GM15510 (cell line): ENCODE results near the gene MCF2L2.

Experiments
- POLR2A ChIP-seq: IDR thresholded peaks from 3 replicates; pipeline ENCODE4 v1.6.1; 2011; ENCODE audit warnings: borderline replicate concordance; ENCODE audit not compliant: insufficient read length; ENCODE audit errors: extremely low read depth

The MCF2L2 gene

GRCh38 chr3:183266454-183266853 lies 162.0 kb downstream of the MCF2L2 start:
- no peak for TF ChIP-seq POLR2A

GRCh38 chr3:183265834-183266417 lies 162.5 kb downstream of the MCF2L2 start:
- no peak for TF ChIP-seq POLR2A

GRCh38 chr3:183265157-183265642 lies 163.2 kb downstream of the MCF2L2 start:
- TF ChIP-seq POLR2A: no peak

- TF ChIP-seq POLR2A: no peak
Observed at GRCh38 chr3:183264268-183264667, 164.2 kb downstream of the MCF2L2 start.

- no peak for TF ChIP-seq POLR2A
Observed at GRCh38 chr3:183262875-183263378, 165.5 kb downstream of the MCF2L2 start.

GRCh38 chr3:183261151-183261724 lies 167.2 kb downstream of the MCF2L2 start:
- TF ChIP-seq POLR2A: no peak

- no peak for TF ChIP-seq POLR2A
Observed at GRCh38 chr3:183260167-183260904, 168.1 kb downstream of the MCF2L2 start.

- TF ChIP-seq POLR2A: no peak
Observed at GRCh38 chr3:183259621-183260020, 168.8 kb downstream of the MCF2L2 start.

GRCh38 chr3:183259087-183259486 lies 169.3 kb downstream of the MCF2L2 start:
- no peak for TF ChIP-seq POLR2A

- TF ChIP-seq POLR2A: no peak
Observed at GRCh38 chr3:183255348-183255730, 173.1 kb downstream of the MCF2L2 start.

- TF ChIP-seq POLR2A: no peak
Observed at GRCh38 chr3:183254487-183255347, 173.7 kb downstream of the MCF2L2 start.

GRCh38 chr3:183253528-183254486 lies 174.6 kb downstream of the MCF2L2 start:
- TF ChIP-seq POLR2A: no peak

GRCh38 chr3:183252973-183253527 lies 175.4 kb downstream of the MCF2L2 start, which contains the start of gene B3GNT5:
TSS of gene B3GNT5 (plus strand) at chr3:183253253. CDS start at chr3:183269799, 16,546 bp downstream.
- TF ChIP-seq POLR2A: no peak

- no peak for TF ChIP-seq POLR2A
Observed at GRCh38 chr3:183252118-183252782, 176.2 kb downstream of the MCF2L2 start.
